ENCODE data around the gene ANKRD45. TPM values are rescaled to one million over a fixed set of nuclear protein-coding genes. Genes with fewer than 3 reads are reported as not detected.
"Not testable (repeated sequence)": the region's sequence is repeated elsewhere in the genome, so short reads cannot be mapped to it uniquely, and the experiment has no call there.

Gene ANKRD45
- total RNA-seq, 4 donors from 2014 or later, result 0.27 to 1.1 TPM; not detected in 2

DNA sequence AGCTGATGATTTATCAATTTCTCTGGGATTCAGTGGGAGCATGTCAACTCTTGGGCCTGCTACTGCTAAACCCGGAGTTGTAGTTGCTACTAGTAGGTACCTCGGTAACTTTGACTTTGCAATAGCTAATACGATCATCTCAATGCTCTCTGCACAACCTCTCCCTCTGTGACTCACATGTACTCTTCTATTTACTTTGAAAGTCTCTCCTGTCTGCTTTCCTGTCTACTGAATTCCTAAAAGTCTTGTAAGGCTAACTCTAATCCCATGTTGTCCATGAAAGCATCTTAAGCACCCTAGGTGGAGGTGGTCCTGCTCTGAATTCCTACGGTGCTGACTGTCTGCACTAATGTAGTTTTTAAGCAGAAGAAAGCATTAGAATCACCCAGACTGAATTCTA lies 96.1 kb downstream of the ANKRD45 start:
- H3K4me3 ChIP-seq, result no peak overlapping the region
- H3K27ac ChIP-seq, result no peak overlapping the region
- no peaks in the 10 kb centered on the region for H3K4me1 ChIP-seq
- 92 to 93% methylated on average over 3 to 4 of the region's 4 CpGs for WGBS, 2 donors (ENCODE audit: low coverage in 1 of 2)
- TF ChIP-seq EP300 (IDR thresholded peaks at IDR 0.05; ENCODE audit: low read depth), result no peak
- no peak for TF ChIP-seq POLR2AphosphoS5 (IDR thresholded peaks at IDR 0.05)
- TF ChIP-seq, protein P1, sequence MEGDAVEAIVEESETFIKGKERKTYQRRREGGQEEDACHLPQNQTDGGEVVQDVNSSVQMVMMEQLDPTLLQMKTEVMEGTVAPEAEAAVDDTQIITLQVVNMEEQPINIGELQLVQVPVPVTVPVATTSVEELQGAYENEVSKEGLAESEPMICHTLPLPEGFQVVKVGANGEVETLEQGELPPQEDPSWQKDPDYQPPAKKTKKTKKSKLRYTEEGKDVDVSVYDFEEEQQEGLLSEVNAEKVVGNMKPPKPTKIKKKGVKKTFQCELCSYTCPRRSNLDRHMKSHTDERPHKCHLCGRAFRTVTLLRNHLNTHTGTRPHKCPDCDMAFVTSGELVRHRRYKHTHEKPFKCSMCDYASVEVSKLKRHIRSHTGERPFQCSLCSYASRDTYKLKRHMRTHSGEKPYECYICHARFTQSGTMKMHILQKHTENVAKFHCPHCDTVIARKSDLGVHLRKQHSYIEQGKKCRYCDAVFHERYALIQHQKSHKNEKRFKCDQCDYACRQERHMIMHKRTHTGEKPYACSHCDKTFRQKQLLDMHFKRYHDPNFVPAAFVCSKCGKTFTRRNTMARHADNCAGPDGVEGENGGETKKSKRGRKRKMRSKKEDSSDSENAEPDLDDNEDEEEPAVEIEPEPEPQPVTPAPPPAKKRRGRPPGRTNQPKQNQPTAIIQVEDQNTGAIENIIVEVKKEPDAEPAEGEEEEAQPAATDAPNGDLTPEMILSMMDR (IDR thresholded peaks at IDR 0.05), result no peak
- TF ChIP-seq POLR2A (IDR thresholded peaks at IDR 0.05), result no peak
- no peak for DNase-seq
- H3K36me3 ChIP-seq, result no peaks in the 10 kb centered on the region
- in situ Hi-C loops (cut with MboI; ENCODE audit: low pct_ligation_motif_present in 1 of 4, low pct_unique_long_range_greater_than_20kb in 1 of 4, low sequenced_read_pairs in 3 of 4), result no loop called here
- intact Hi-C loops (cut with DNase I; ENCODE audit: low total_unique reads), result no loop called here
- H3K9me3 ChIP-seq, result no peaks in the 10 kb centered on the region
- H3K27me3 ChIP-seq, result no peaks in the 10 kb centered on the region

- Histone ChIP-seq H3K27me3 (no peaks in the 10 kb centered on the region), H3K27ac (no peak overlapping the region), H3K9me3 (no peaks in the 10 kb centered on the region), H3K4me3 (no peak overlapping the region), H3K36me3 (no peaks in the 10 kb centered on the region), H3K4me1 (no peaks in the 10 kb centered on the region)
- in situ Hi-C loops (cut with MboI; ENCODE audit: low pct_ligation_motif_present in 1 of 4, low pct_unique_long_range_greater_than_20kb in 1 of 4, low sequenced_read_pairs in 3 of 4) (no loop called here), intact Hi-C loops (cut with DNase I; ENCODE audit: low total_unique reads) (no loop called here)
- no peak for DNase-seq
- TF ChIP-seq, protein P1 (IDR thresholded peaks at IDR 0.05), result no peak
- TF ChIP-seq POLR2A (IDR thresholded peaks at IDR 0.05) (no peak), POLR2AphosphoS5 (IDR thresholded peaks at IDR 0.05) (no peak), EP300 (IDR thresholded peaks at IDR 0.05; ENCODE audit: low read depth) (no peak)
- 93 to 96% methylated on average over 3 of the region's 3 CpGs for WGBS, 2 donors (ENCODE audit: low coverage in 1 of 2)
Measured at GRCh38 chr1:173572201-173572873, 97.3 kb downstream of the ANKRD45 start.

GRCh38 chr1:173570370-173571007 lies 99.2 kb downstream of the ANKRD45 start:
- WGBS, 2 donors (ENCODE audit: low coverage in 1 of 2), result 79% methylated on average over 4 of the region's 4 CpGs; no CpG with 5 or more reads in 1 of the 2 donors
- intact Hi-C loops (cut with DNase I; ENCODE audit: low total_unique reads) (no loop called here), in situ Hi-C loops (cut with MboI; ENCODE audit: low pct_ligation_motif_present in 1 of 4, low pct_unique_long_range_greater_than_20kb in 1 of 4, low sequenced_read_pairs in 3 of 4) (no loop called here)
- TF ChIP-seq, protein P1 (IDR thresholded peaks at IDR 0.05), result no peak
- TF ChIP-seq POLR2A (IDR thresholded peaks at IDR 0.05) (no peak), EP300 (IDR thresholded peaks at IDR 0.05; ENCODE audit: low read depth) (no peak), POLR2AphosphoS5 (IDR thresholded peaks at IDR 0.05) (no peak)
- no peaks in the 10 kb centered on the region for H3K9me3 ChIP-seq
- DNase-seq, result no peak
- no peak overlapping the region for H3K4me3 ChIP-seq
- no peaks in the 10 kb centered on the region for H3K4me1 ChIP-seq
- H3K27ac ChIP-seq, result no peak overlapping the region
- no peaks in the 10 kb centered on the region for H3K36me3 ChIP-seq
- no peaks in the 10 kb centered on the region for H3K27me3 ChIP-seq

DNA sequence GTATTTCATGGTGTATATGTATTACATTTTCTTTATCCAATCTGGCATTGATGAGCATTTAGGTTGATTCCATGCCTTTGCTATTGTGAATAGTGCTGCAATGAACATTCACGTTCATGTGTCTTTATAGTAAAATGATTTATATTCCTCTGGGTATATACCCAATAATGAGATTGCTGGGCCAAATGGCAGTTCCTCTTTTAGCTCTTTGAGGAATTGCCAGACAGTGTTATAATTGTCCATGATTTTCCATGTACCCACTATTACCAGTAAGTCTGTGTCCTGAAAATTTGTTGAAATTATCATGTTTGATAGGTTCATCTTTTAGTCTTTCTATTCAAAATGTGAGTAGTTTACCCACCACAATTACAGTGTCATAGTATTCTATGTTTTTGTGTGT lies 101.2 kb downstream of the ANKRD45 start:
- WGBS, 2 donors (ENCODE audit: low coverage in 1 of 2), result 43 to 80% methylated on average over 1 of the region's 1 CpG
- no peak for DNase-seq
- intact Hi-C loops (cut with DNase I; ENCODE audit: low total_unique reads) (no loop called here), in situ Hi-C loops (cut with MboI; ENCODE audit: low pct_ligation_motif_present in 1 of 4, low pct_unique_long_range_greater_than_20kb in 1 of 4, low sequenced_read_pairs in 3 of 4) (no loop called here)
- TF ChIP-seq EP300 (IDR thresholded peaks at IDR 0.05; ENCODE audit: low read depth), result no peak
- TF ChIP-seq, protein P1 (IDR thresholded peaks at IDR 0.05), result no peak
- TF ChIP-seq POLR2AphosphoS5 (IDR thresholded peaks at IDR 0.05), result no peak
- no peak for TF ChIP-seq POLR2A (IDR thresholded peaks at IDR 0.05)
- Histone ChIP-seq H3K9me3 (no peaks in the 10 kb centered on the region), H3K27ac (no peak overlapping the region), H3K36me3 (no peaks in the 10 kb centered on the region), H3K27me3 (no peaks in the 10 kb centered on the region), H3K4me3 (no peak overlapping the region), H3K4me1 (no peaks in the 10 kb centered on the region)

- H3K9me3 ChIP-seq; DNase-seq; intact Hi-C loops (cut with DNase I; ENCODE audit: low total_unique reads); H3K4me3 ChIP-seq; in situ Hi-C loops (cut with MboI; ENCODE audit: low pct_ligation_motif_present in 1 of 4, low pct_unique_long_range_greater_than_20kb in 1 of 4, low sequenced_read_pairs in 3 of 4); H3K4me1 ChIP-seq; H3K27ac ChIP-seq; H3K27me3 ChIP-seq; H3K36me3 ChIP-seq: not testable (repeated sequence)
- WGBS, 2 donors (ENCODE audit: low coverage in 1 of 2), result 65 to 78% methylated on average over 1 of the region's 1 CpG
Measured at GRCh38 chr1:173563846-173564245, 105.8 kb downstream of the ANKRD45 start.
